Measurements from ENCODE around the gene WDR18. TPM values are rescaled to one million over a fixed set of nuclear protein-coding genes. Genes with fewer than 3 reads are reported as not detected.
A peak's percentile ranks its signal among the peaks of the same experiment; 100 is the strongest.

The WDR18 gene
- total RNA-seq, 1 experiment from 2014 or later: 56.7 TPM

GRCh38 chr19:941292-942132 lies 42.6 kb upstream of the WDR18 start:
- Histone ChIP-seq H2AFZ (ENCODE audit: low read length) (peak overlapping the region; percentile 67), H3K4me3 (ENCODE audit: low read length) (peak overlapping the region; percentile 64), H3K4me1 (ENCODE audit: insufficient read depth, low read length) (peaks cover 17% of the 10 kb centered on the region; the same call in 1 of the 2 replicates), H3K9ac (ENCODE audit: low read length) (0 out of 2 replicates have a peak overlapping the region, but pooled peaks have one; percentile 1), H3K4me2 (ENCODE audit: low read length) (peak overlapping the region; percentile 85), H3K9me3 (ENCODE audit: low read length) (no peaks in the 10 kb centered on the region), H3K27ac (ENCODE audit: low read length) (peak overlapping the region; percentile 15; the same call in 1 of the 2 replicates), H3K9me2 (replicated peaks; ENCODE audit: low read length) (no peaks in the 10 kb centered on the region), H3K27me3 (ENCODE audit: low read length) (no peaks in the 10 kb centered on the region), H4K20me1 (ENCODE audit: low read length) (no peaks in the 10 kb centered on the region), H3K79me2 (ENCODE audit: low read length) (peaks cover 4% of the 10 kb centered on the region; the same call in 1 of the 2 replicates), H3F3A (ENCODE audit: low read length, unreplicated experiment) (no peaks in the 10 kb centered on the region), H3K36me3 (ENCODE audit: low read depth, low read length) (no peaks in the 10 kb centered on the region)
- BruUV-seq (replicated peaks): TSS peak; percentile 57
- DNase-seq (no peak), ATAC-seq (no peak)
- CTCF ChIA-PET: no interaction called here
- TF ChIP-seq EZH2 (IDR thresholded peaks at IDR 0.05; ENCODE audit: low read length, unreplicated experiment) (no peak), CTCF (conservative IDR thresholded peaks at IDR 0.05; ENCODE audit: low read depth, low read length) (no peak), EZH2phosphoT487 (IDR thresholded peaks at IDR 0.05; ENCODE audit: borderline replicate concordance, low read length) (no peak)
- intact Hi-C loops (cut with micrococcal nuclease): no loop called here
- POLR2A ChIA-PET (ENCODE audit: unreplicated experiment): no interaction called here

GRCh38 chr19:942133-942645 lies 42.0 kb upstream of the WDR18 start:
- Histone ChIP-seq H3K27ac (ENCODE audit: low read length) (no peak overlapping the region), H3K4me2 (ENCODE audit: low read length) (peak overlapping the region; percentile 85), H3K9me3 (ENCODE audit: low read length) (no peaks in the 10 kb centered on the region), H3K4me3 (ENCODE audit: low read length) (peak overlapping the region; percentile 64; the same call in 1 of the 2 replicates), H4K20me1 (ENCODE audit: low read length) (no peaks in the 10 kb centered on the region), H3K9ac (ENCODE audit: low read length) (no peak overlapping the region), H3K79me2 (ENCODE audit: low read length) (peaks cover 4% of the 10 kb centered on the region; the same call in 1 of the 2 replicates), H3K27me3 (ENCODE audit: low read length) (no peaks in the 10 kb centered on the region), H2AFZ (ENCODE audit: low read length) (no peak overlapping the region), H3K4me1 (ENCODE audit: insufficient read depth, low read length) (peaks cover 17% of the 10 kb centered on the region; the same call in 1 of the 2 replicates), H3K9me2 (replicated peaks; ENCODE audit: low read length) (no peaks in the 10 kb centered on the region), H3F3A (ENCODE audit: low read length, unreplicated experiment) (no peaks in the 10 kb centered on the region), H3K36me3 (ENCODE audit: low read depth, low read length) (no peaks in the 10 kb centered on the region)
- intact Hi-C loops (cut with micrococcal nuclease): no loop called here
- BruUV-seq (replicated peaks): no TSS peak
- CTCF ChIA-PET: no interaction called here
- POLR2A ChIA-PET (ENCODE audit: unreplicated experiment): no interaction called here
- TF ChIP-seq EZH2 (IDR thresholded peaks at IDR 0.05; ENCODE audit: low read length, unreplicated experiment): no peak
- no peak for TF ChIP-seq CTCF (conservative IDR thresholded peaks at IDR 0.05; ENCODE audit: low read depth, low read length)
- TF ChIP-seq EZH2phosphoT487 (IDR thresholded peaks at IDR 0.05; ENCODE audit: borderline replicate concordance, low read length): no peak
- DNase-seq (no peak), ATAC-seq (no peak)
